Measurements from ENCODE around the gene MAPT.
"Not testable (repeated sequence)": the region's sequence is repeated elsewhere in the genome, so short reads cannot be mapped to it uniquely, and the experiment has no call there.

The MAPT gene

GRCh38 chr17:45857977-45858708 lies 36.2 kb upstream of the MAPT start:
- Histone ChIP-seq H3K9ac (ENCODE audit: low read length in 5 of 5) (no peak overlapping the region), H3K27ac (ENCODE audit: low read depth, low read length) (no peak overlapping the region), H3K4me1 (ENCODE audit: control insufficient read depth in 5 of 5, insufficient read depth in 5 of 5, low read length in 5 of 5) (peaks cover 0 to 9% (median 8%) of the 10 kb centered on the region in 5 donors), H3K36me3 (ENCODE audit: control insufficient read depth in 5 of 5, insufficient read depth in 5 of 5, low read length in 5 of 5) (no peaks in the 10 kb centered on the region), H3K4me3 (ENCODE audit: low read depth in 1 of 5, low read length in 5 of 5) (no peak overlapping the region), H3K27me3 (ENCODE audit: control insufficient read depth in 5 of 5, insufficient read depth in 4 of 5, low read length in 5 of 5) (peaks cover 0 to 13% (median 2%) of the 10 kb centered on the region in 5 donors), H3K9me3 (ENCODE audit: control insufficient read depth in 5 of 5, low read length in 5 of 5) (peaks cover 0 to 5% (median 0%) of the 10 kb centered on the region in 5 donors)

- no peak overlapping the region for H3K9ac ChIP-seq (ENCODE audit: low read length in 5 of 5)
These were observed 33.2 kb upstream of the MAPT start for GRCh38 chr17:45861165-45861564.

GRCh38 chr17:45862127-45862526 lies 32.2 kb upstream of the MAPT start:
- H3K4me3 ChIP-seq (ENCODE audit: low read depth in 1 of 5, low read length in 5 of 5); H3K4me1 ChIP-seq (ENCODE audit: control insufficient read depth in 5 of 5, insufficient read depth in 5 of 5, low read length in 5 of 5); H3K36me3 ChIP-seq (ENCODE audit: control insufficient read depth in 5 of 5, insufficient read depth in 5 of 5, low read length in 5 of 5); H3K9me3 ChIP-seq (ENCODE audit: control insufficient read depth in 5 of 5, low read length in 5 of 5); H3K27ac ChIP-seq (ENCODE audit: low read depth, low read length); H3K9ac ChIP-seq (ENCODE audit: low read length in 5 of 5): not testable (repeated sequence)
- peaks cover 4 to 30% (median 7%) of the 10 kb centered on the region in 5 donors for H3K27me3 ChIP-seq (ENCODE audit: control insufficient read depth in 5 of 5, insufficient read depth in 4 of 5, low read length in 5 of 5)

More at GRCh38 chr17:45861165-45861564, 33.2 kb upstream of the MAPT start:
- no peaks in the 10 kb centered on the region for H3K36me3 ChIP-seq (ENCODE audit: control insufficient read depth in 5 of 5, insufficient read depth in 5 of 5, low read length in 5 of 5)
- H3K4me1 ChIP-seq (ENCODE audit: control insufficient read depth in 5 of 5, insufficient read depth in 5 of 5, low read length in 5 of 5), result peaks cover 0 to 9% (median 8%) of the 10 kb centered on the region in 5 donors
- peaks cover 4 to 27% (median 7%) of the 10 kb centered on the region in 5 donors for H3K27me3 ChIP-seq (ENCODE audit: control insufficient read depth in 5 of 5, insufficient read depth in 4 of 5, low read length in 5 of 5)
- H3K9me3 ChIP-seq (ENCODE audit: control insufficient read depth in 5 of 5, low read length in 5 of 5), result no peaks in the 10 kb centered on the region
- H3K27ac ChIP-seq (ENCODE audit: low read depth, low read length), result no peak overlapping the region
- H3K4me3 ChIP-seq (ENCODE audit: low read depth in 1 of 5, low read length in 5 of 5), result no peak overlapping the region

DNA sequence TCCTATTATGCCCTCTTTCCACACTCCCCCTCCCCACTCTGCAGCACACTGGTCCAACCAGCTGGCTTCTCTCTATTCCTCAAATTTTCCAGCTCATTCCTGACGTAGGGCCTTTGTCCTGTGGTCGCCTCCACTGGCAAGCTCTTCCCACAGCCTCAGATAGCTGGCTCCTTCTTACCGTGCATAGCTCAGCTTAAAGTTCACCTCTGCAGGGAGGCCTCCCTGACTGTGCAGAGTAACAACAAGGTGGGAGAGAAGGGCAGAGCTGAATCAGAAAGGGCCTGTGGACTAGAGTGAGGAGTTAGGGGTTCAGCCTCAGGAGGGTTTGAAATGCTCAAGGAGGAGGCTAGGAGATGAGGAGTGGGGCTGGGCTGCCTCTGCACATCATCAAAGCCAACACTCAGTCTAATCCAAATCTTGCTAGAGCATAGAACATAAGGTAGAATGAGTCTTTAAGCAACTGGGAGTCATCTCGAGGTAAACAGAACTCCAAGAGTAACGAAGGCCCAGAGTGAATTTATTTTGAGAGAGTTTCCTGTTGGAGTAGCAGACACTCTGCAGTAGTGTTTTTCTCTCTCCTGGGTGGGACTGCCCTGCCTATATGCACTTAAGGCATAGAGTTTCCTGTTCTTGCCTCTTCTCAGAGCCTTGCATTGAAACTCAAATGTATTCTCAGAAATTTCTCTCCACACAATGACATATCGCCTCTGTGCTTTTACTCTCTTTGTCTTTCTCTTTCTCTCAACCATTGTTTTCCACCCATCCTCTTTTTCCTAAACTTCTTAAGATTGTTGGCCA lies 30.3 kb upstream of the MAPT start:
- Histone ChIP-seq H3K27ac (ENCODE audit: low read depth, low read length) (no peak overlapping the region), H3K36me3 (ENCODE audit: control insufficient read depth in 5 of 5, insufficient read depth in 5 of 5, low read length in 5 of 5) (no peaks in the 10 kb centered on the region), H3K27me3 (ENCODE audit: control insufficient read depth in 5 of 5, insufficient read depth in 4 of 5, low read length in 5 of 5) (peaks cover 4 to 30% (median 7%) of the 10 kb centered on the region in 5 donors), H3K9me3 (ENCODE audit: control insufficient read depth in 5 of 5, low read length in 5 of 5) (no peaks in the 10 kb centered on the region), H3K9ac (ENCODE audit: low read length in 5 of 5) (no peak overlapping the region), H3K4me3 (ENCODE audit: low read depth in 1 of 5, low read length in 5 of 5) (no peak overlapping the region), H3K4me1 (ENCODE audit: control insufficient read depth in 5 of 5, insufficient read depth in 5 of 5, low read length in 5 of 5) (no peaks in the 10 kb centered on the region)

DNA sequence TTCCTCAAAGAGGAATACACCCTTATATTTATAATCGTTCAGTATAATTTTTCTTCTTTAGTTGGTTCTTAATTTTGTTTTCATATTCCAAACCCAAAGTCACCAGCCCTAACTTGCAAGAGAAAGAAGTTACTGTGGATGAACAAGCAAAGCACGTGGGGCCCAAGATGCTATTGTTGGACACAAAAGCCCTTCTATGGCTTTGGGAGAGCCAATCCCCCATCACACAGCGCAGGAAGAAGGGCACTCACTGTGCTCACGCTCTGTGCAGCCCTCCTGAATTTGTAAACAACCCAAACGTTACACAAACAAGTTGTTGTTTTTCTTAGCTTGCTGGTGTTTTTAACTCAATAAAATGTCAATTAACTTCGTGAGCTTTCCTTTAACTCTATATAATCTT lies 27.2 kb upstream of the MAPT start:
- no peak overlapping the region for H3K27ac ChIP-seq (ENCODE audit: low read depth, low read length)
- no peak overlapping the region for H3K4me3 ChIP-seq (ENCODE audit: low read depth in 1 of 5, low read length in 5 of 5)

GRCh38 chr17:45867702-45868101 lies 26.7 kb upstream of the MAPT start:
- Histone ChIP-seq H3K36me3 (ENCODE audit: control insufficient read depth in 5 of 5, insufficient read depth in 5 of 5, low read length in 5 of 5) (no peaks in the 10 kb centered on the region), H3K4me1 (ENCODE audit: control insufficient read depth in 5 of 5, insufficient read depth in 5 of 5, low read length in 5 of 5) (no peaks in the 10 kb centered on the region), H3K9ac (ENCODE audit: low read length in 5 of 5) (no peak overlapping the region), H3K27me3 (ENCODE audit: control insufficient read depth in 5 of 5, insufficient read depth in 4 of 5, low read length in 5 of 5) (peaks cover 7 to 27% (median 10%) of the 10 kb centered on the region in 5 donors), H3K4me3 (ENCODE audit: low read depth in 1 of 5, low read length in 5 of 5) (no peak overlapping the region), H3K27ac (ENCODE audit: low read depth, low read length) (no peak overlapping the region), H3K9me3 (ENCODE audit: control insufficient read depth in 5 of 5, low read length in 5 of 5) (no peaks in the 10 kb centered on the region)

More for the DNA sequence above, 27.2 kb upstream of the MAPT start:
- Histone ChIP-seq H3K27me3 (ENCODE audit: control insufficient read depth in 5 of 5, insufficient read depth in 4 of 5, low read length in 5 of 5) (peaks cover 7 to 27% (median 10%) of the 10 kb centered on the region in 5 donors), H3K4me1 (ENCODE audit: control insufficient read depth in 5 of 5, insufficient read depth in 5 of 5, low read length in 5 of 5) (no peaks in the 10 kb centered on the region), H3K9me3 (ENCODE audit: control insufficient read depth in 5 of 5, low read length in 5 of 5) (no peaks in the 10 kb centered on the region), H3K9ac (ENCODE audit: low read length in 5 of 5) (no peak overlapping the region), H3K36me3 (ENCODE audit: control insufficient read depth in 5 of 5, insufficient read depth in 5 of 5, low read length in 5 of 5) (no peaks in the 10 kb centered on the region)

GRCh38 chr17:45868276-45868675 lies 26.1 kb upstream of the MAPT start:
- peaks cover 7 to 29% (median 10%) of the 10 kb centered on the region in 5 donors for H3K27me3 ChIP-seq (ENCODE audit: control insufficient read depth in 5 of 5, insufficient read depth in 4 of 5, low read length in 5 of 5)
- no peak overlapping the region for H3K9ac ChIP-seq (ENCODE audit: low read length in 5 of 5)
- no peaks in the 10 kb centered on the region for H3K36me3 ChIP-seq (ENCODE audit: control insufficient read depth in 5 of 5, insufficient read depth in 5 of 5, low read length in 5 of 5)
- no peak overlapping the region for H3K27ac ChIP-seq (ENCODE audit: low read depth, low read length)
- no peaks in the 10 kb centered on the region for H3K9me3 ChIP-seq (ENCODE audit: control insufficient read depth in 5 of 5, low read length in 5 of 5)
- no peak overlapping the region for H3K4me3 ChIP-seq (ENCODE audit: low read depth in 1 of 5, low read length in 5 of 5)
- no peaks in the 10 kb centered on the region for H3K4me1 ChIP-seq (ENCODE audit: control insufficient read depth in 5 of 5, insufficient read depth in 5 of 5, low read length in 5 of 5)

- Histone ChIP-seq H3K9me3 (ENCODE audit: control insufficient read depth in 5 of 5, low read length in 5 of 5) (no peaks in the 10 kb centered on the region), H3K4me1 (ENCODE audit: control insufficient read depth in 5 of 5, insufficient read depth in 5 of 5, low read length in 5 of 5) (no peaks in the 10 kb centered on the region), H3K27ac (ENCODE audit: low read depth, low read length) (no peak overlapping the region), H3K36me3 (ENCODE audit: control insufficient read depth in 5 of 5, insufficient read depth in 5 of 5, low read length in 5 of 5) (no peaks in the 10 kb centered on the region), H3K9ac (ENCODE audit: low read length in 5 of 5) (no peak overlapping the region), H3K27me3 (ENCODE audit: control insufficient read depth in 5 of 5, insufficient read depth in 4 of 5, low read length in 5 of 5) (peaks cover 3 to 21% (median 10%) of the 10 kb centered on the region in 5 donors), H3K4me3 (ENCODE audit: low read depth in 1 of 5, low read length in 5 of 5) (no peak overlapping the region)
These were observed 24.5 kb upstream of the MAPT start for GRCh38 chr17:45869676-45870341.

DNA sequence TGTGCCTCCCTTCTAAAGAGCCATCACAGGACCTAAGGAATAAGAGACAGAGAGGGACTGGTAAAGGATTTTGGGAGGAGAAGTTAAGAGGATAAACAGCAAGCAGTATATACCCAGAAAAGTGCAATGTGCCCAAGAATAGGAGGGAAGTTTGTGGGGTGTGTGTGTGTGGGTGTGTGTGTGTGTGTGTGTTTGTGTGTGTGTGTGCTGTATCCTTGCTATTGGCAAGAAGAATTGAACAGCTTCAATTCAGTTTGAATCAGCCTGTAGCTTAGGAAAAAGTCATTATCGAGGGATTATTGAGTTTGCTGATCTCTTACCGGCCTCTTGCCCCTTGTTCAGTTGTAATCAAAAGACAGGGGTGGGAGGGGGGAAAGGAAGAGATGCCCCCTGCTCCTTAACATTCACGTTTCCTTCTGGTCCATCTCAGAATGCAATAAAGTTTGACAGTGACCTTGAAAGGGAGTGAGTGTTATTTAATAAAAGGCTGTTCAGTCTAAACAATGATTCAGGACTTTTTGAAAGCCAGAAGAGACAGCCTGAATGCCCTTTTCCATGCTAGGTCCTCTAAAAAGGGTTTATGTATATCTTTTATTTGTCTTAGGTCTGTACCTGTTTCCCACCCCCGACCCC lies 23.9 kb upstream of the MAPT start:
- H3K27me3 ChIP-seq (ENCODE audit: control insufficient read depth in 5 of 5, insufficient read depth in 4 of 5, low read length in 5 of 5), result peaks cover 0 to 18% (median 8%) of the 10 kb centered on the region in 5 donors
- no peaks in the 10 kb centered on the region for H3K9me3 ChIP-seq (ENCODE audit: control insufficient read depth in 5 of 5, low read length in 5 of 5)
- H3K4me3 ChIP-seq (ENCODE audit: low read depth in 1 of 5, low read length in 5 of 5), result no peak overlapping the region
- H3K36me3 ChIP-seq (ENCODE audit: control insufficient read depth in 5 of 5, insufficient read depth in 5 of 5, low read length in 5 of 5), result no peaks in the 10 kb centered on the region
- H3K27ac ChIP-seq (ENCODE audit: low read depth, low read length), result no peak overlapping the region
- no peaks in the 10 kb centered on the region for H3K4me1 ChIP-seq (ENCODE audit: control insufficient read depth in 5 of 5, insufficient read depth in 5 of 5, low read length in 5 of 5)
- H3K9ac ChIP-seq (ENCODE audit: low read length in 5 of 5), result no peak overlapping the region

Measured in subcutaneous abdominal adipose tissue (tissue), 5 donors.